HepG2 (cell line): ENCODE measurements around the gene CDC37L1. TPM values are rescaled to one million over a fixed set of nuclear protein-coding genes. Genes with fewer than 3 reads are reported as not detected.

Experiments
- ARHGAP35 ChIP-seq: sonication (generic); formaldehyde crosslinking; IDR thresholded peaks from 2 replicates; pipeline ENCODE4 v1.9.0; 2022; ENCODE audit warnings: mild to moderate bottlenecking, inconsistent platforms, moderate library complexity, missing genetic modification reagents, borderline replicate concordance
- ARNT2 ChIP-seq: sonication (generic); formaldehyde crosslinking; IDR thresholded peaks from 2 replicates; pipeline ENCODE4 v1.8.0; 2022; ENCODE audit warnings: mild to moderate bottlenecking, low read depth, missing genetic modification reagents, moderate library complexity
- CCDC6 ChIP-seq: sonication (generic); formaldehyde crosslinking; IDR thresholded peaks from 2 replicates; pipeline ENCODE4 v1.8.1; 2022; ENCODE audit warnings: mild to moderate bottlenecking, missing genetic modification reagents, moderate library complexity
- CTCF ChIP-seq: sonication (generic); formaldehyde crosslinking; IDR thresholded peaks from 2 replicates; pipeline ENCODE4 v1.5.0; 2020; ENCODE audit warnings: mild to moderate bottlenecking, missing genetic modification reagents, moderate library complexity
- ETV5 ChIP-seq: IDR thresholded peaks from 2 replicates; pipeline ENCODE4 v1.6.1; 2018; ENCODE audit warnings: missing biosample characterization, missing genetic modification reagents, inconsistent platforms, borderline replicate concordance
- GMEB2 ChIP-seq: IDR thresholded peaks from 2 replicates; pipeline ENCODE4 v1.6.1; 2016; ENCODE audit warnings: missing biosample characterization, missing genetic modification reagents, low read depth
- KDM4B ChIP-seq: sonication (generic); formaldehyde crosslinking; IDR thresholded peaks from 2 replicates; pipeline ENCODE4 v1.4.0; 2020; ENCODE audit warnings: missing genetic modification reagents
- KLF16 ChIP-seq, 2 experiments: sonication (generic) in 1 of 2; formaldehyde crosslinking in 1 of 2; IDR thresholded peaks; 2 replicates each; pipeline versions ENCODE4 v1.6.1 to v1.8.0; 2016 to 2023; ENCODE audit warnings: missing genetic modification reagents in 2 of 2, missing compliant biosample characterization in 1 of 2
- MBNL3 ChIP-seq: fragments of 250-450 bp; sonication (Bioruptor Pico); conservative IDR thresholded peaks from 2 replicates; pipeline ENCODE4 v1.8.0; 2022; ENCODE audit warnings: mild to moderate bottlenecking, inconsistent platforms
- MZF1 ChIP-seq: sonication (generic); formaldehyde crosslinking; IDR thresholded peaks from 2 replicates; pipeline ENCODE4 v1.8.1; 2023; ENCODE audit warnings: mild to moderate bottlenecking, missing genetic modification reagents, borderline replicate concordance
- NCOA2 ChIP-seq: sonication (generic); formaldehyde crosslinking; IDR thresholded peaks from 2 replicates; pipeline ENCODE4 v1.8.0; 2022; ENCODE audit warnings: inconsistent platforms
- POLR2AphosphoS5 ChIP-seq: IDR thresholded peaks from 2 replicates; pipeline ENCODE4 v1.6.1; 2012; ENCODE audit warnings: low read depth, low read length
- SOX5 ChIP-seq: IDR thresholded peaks from 2 replicates; pipeline ENCODE4 v1.6.1; 2016; ENCODE audit warnings: borderline replicate concordance
- SP4 ChIP-seq: sonication (generic); formaldehyde crosslinking; IDR thresholded peaks from 2 replicates; pipeline ENCODE4 v1.8.1; 2023; ENCODE audit warnings: mild to moderate bottlenecking, missing genetic modification reagents
- THAP8 ChIP-seq: sonication (generic); formaldehyde crosslinking; IDR thresholded peaks from 2 replicates; pipeline ENCODE4 v1.5.1; 2020; ENCODE audit warnings: missing genetic modification reagents, mild to moderate bottlenecking, borderline replicate concordance
- ZNF574 ChIP-seq: sonication (generic); formaldehyde crosslinking; IDR thresholded peaks from 2 replicates; pipeline ENCODE4 v1.4.0; 2020; ENCODE audit warnings: missing genetic modification reagents
- ZNF687 ChIP-seq: sonication (generic); formaldehyde crosslinking; IDR thresholded peaks from 2 replicates; pipeline ENCODE4 v1.5.1; 2020; ENCODE audit warnings: mild to moderate bottlenecking, missing genetic modification reagents, moderate library complexity
- polyA plus RNA-seq, 8 experiments: library from polyadenylated mRNA; depleted of rRNA in 3 of 8; stranded (reverse) in 7 of 8; unstranded in 1 of 8; fragments of >200 nt; fragmentation: Illumina TruSeq in 4 of 8; extraction: Trizol in 4 of 8; gene quantifications; 2 replicates each; pipeline versions ENCODE4 v1.2.1 to v1.2.3, GENCODE V29; 2011 to 2016; ENCODE audit warnings: low read depth in 4 of 8, missing spikeins in 1 of 8, mixed read lengths in 1 of 8; ENCODE audit not compliant: insufficient read depth in 1 of 8
- total RNA-seq, 5 experiments: library from RNA; depleted of rRNA; stranded (reverse); fragments of >200 nt; fragmentation: Illumina TruSeq; extraction: Trizol; gene quantifications; 2 replicates each; pipeline ENCODE4 v1.2.3, GENCODE V29; 2016; ENCODE audit warnings: low read depth in 1 of 5

CDC37L1 gene
- total and polyA plus RNA-seq, 2 of the 13 experiments (the other 11 are each of a cell fraction or from before 2014, with no cell fraction given): 5.5 to 17.0 TPM

- TF ChIP-seq CTCF (CRISPR knock-in tag) (peak; percentile 51), POLR2AphosphoS5 (peak; percentile 9; the same call in 1 of the 2 replicates), ARHGAP35 (CRISPR knock-in tag) (0 out of 2 replicates have a peak, but pooled peaks have one; percentile 7), KDM4B (no peak), ETV5 (CRISPR knock-in tag) (no peak), MZF1 (CRISPR knock-in tag) (0 out of 2 replicates have a peak, but pooled peaks have one; percentile 45), KLF16 (CRISPR knock-in tag; IDR thresholded peaks at IDR 0.05) (peak in 1 of 2 experiments; percentile 11; a peak in 1 of 4 replicates), CCDC6 (CRISPR knock-in tag) (0 out of 2 replicates have a peak, but pooled peaks have one; percentile 12), ZNF687 (CRISPR knock-in tag) (no peak; the same call in 1 of the 2 replicates), SP4 (CRISPR knock-in tag) (no peak; the same call in 1 of the 2 replicates), ARNT2 (CRISPR knock-in tag) (no peak), SOX5 (CRISPR knock-in tag) (no peak), NCOA2 (no peak), ZNF574 (peak; percentile 7; the same call in 1 of the 2 replicates), THAP8 (CRISPR knock-in tag) (peak; percentile 31; the same call in 1 of the 2 replicates), MBNL3 (CRISPR knock-in tag) (no peak), GMEB2 (no peak)
Measured at GRCh38 chr9:4741365-4742089, 62.2 kb downstream of the CDC37L1 start (continued).
